Activated T-cell treated with anti-CD3 and anti-CD28 coated beads for 4 hours (primary cell): ENCODE data around the gene CYSLTR2.
"Not testable (repeated sequence)": the region's sequence is repeated elsewhere in the genome, so short reads cannot be mapped to it uniquely, and the experiment has no call there.

Source experiments
- DNase-seq: peaks from one replicate; pipeline ENCODE4 v3.0.0-alpha.2; 2020

Gene CYSLTR2

GRCh38 chr13:48646791-48647190, 6.9 kb upstream of the CYSLTR2 start:
- DNase-seq: no peak

DNA sequence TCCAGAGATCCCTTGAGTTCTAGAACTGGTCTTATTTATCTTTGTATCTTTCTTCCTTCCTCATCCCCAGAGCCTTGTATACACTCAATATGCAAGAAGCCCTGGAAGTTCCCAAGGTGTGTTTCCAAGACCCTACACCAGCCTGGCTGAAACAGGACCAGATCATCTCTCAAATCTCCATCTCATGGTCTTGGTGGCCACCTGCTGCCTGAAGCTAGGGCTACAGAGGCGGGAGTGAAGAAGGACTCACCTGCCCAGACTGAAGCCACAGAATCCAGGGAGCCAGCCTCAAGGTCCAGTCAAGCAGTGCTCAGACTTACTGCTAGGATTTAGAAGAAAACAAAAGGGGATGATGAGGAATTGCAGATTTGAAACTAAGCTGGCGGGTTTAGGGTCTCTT, 6.1 kb upstream of the CYSLTR2 start:
- no peak for DNase-seq

DNA sequence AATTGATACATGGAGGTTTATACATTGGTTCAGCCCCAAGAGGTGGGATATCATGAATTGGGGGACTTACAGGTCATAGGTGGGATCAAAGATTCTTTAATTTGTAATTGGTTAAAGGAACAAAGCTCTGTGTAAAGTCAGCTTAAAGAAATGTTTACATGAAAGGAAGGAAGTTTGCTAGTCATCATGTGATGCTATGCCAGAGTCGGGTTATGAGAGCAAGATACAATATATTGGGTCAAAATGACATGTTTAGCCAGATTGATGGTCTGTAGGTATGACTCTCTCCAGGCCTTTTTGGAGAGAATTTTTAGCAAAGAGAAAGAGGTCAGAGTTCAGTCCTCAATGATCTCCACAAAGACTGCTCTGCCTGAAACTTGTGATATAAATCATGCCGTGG, 5.3 kb upstream of the CYSLTR2 start:
- DNase-seq: no peak

DNA sequence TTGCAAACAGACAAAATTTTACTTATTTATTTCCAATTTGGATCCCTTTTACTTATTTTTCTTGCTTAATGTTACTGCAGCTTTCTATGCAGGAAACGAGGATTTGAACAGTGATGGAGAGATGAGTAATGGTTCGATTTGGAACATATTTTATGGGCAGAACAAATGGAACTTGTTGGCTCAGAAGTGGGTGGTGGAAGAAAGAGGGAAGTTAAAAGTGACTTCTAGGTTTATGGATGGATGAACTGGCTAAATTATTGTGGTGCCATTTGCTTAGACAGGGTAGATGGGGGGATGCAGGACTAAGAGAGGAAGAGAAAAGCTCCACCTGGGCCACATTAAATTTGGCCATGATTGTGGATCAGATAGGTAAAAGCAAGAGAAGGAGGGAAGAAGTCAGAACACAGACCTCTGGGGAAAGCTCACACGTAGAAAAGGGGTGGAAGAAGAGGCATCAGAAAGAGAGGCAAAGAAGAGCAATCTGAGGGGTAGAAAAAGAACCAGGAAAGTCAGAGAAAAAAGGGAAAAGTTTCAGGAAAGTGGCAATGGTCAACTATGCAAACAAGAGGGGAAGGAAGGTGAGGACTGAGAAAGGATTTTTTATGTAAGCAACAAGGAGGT, 768 bp upstream of the CYSLTR2 start:
- no peak for DNase-seq

DNA sequence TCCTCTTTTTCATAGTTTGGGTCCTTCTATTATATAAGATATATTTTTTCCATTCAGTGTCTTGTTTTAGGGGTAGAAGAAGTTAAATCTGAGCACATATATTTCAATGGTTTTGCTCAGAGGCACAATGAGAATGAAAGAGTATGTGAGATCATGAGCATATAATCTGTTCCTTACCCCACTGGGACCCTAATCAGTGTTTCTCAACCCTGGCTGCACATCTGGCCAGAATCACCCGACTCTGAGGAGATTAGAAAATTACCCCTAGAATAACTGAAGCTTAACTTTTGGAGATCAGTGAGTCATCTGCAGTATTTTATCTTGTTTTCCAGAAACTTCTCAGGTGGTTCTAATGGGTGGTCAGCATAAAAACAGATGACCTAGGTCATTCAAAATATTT, 782 bp downstream of the CYSLTR2 start:
- no peak for DNase-seq

GRCh38 chr13:48655291-48655690, 1.6 kb downstream of the CYSLTR2 start:
- DNase-seq: no peak

DNA sequence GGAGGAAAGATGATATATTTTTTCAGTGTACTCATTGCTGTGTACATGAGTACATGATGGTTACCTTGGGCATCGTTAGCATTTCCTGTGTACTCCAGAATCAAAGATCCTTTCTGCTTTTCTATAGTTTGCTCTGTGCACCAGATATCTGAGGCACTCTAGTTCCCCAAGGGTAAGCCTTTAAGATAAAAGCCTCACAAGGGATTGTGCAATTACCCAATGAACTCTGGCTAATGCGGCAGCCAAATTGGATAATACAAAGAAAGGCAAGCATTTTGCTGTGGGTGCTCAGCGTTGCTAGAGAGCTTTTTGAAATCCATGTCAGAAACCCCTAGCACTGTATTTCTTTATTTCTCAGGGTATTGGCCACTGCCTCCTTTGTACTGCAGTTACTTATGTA, 2.9 kb downstream of the CYSLTR2 start:
- no peak for DNase-seq

DNA sequence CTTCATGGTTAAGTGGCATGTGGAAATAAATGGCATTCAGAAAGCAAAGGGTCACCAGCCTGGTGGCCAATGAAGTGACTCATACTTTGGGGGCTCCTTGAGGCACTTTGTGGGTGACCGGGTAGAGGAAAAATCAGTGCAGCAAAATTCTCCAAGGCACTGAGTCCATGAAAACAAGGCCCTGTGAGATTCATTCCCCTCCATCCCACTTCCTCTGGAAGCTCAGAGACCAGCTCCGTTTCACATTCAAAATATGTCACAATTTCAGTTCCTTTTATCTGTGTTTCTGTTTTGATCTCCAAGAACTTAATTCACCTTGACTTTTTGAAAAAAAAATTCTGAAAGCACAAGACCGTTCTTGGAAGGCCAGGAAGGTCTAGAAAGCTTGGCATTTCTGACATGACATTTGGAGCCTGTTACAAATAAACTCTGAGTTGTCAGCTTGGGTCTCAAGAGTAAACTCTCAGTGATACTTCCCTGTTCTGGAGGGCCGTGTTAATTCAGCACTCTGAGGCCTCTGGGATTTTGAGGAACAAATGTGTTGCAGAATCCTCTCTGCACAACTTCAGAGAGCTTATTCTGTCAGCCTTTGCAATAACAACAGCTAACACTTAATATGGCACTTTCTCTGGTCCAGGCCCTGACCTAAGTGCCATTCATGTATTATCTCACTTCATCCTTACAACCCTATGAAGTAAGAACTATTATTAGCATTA, 6.8 kb downstream of the CYSLTR2 start:
- no peak for DNase-seq

- DNase-seq: no peak
Observed at GRCh38 chr13:48661107-48661506, 7.4 kb downstream of the CYSLTR2 start.

DNA sequence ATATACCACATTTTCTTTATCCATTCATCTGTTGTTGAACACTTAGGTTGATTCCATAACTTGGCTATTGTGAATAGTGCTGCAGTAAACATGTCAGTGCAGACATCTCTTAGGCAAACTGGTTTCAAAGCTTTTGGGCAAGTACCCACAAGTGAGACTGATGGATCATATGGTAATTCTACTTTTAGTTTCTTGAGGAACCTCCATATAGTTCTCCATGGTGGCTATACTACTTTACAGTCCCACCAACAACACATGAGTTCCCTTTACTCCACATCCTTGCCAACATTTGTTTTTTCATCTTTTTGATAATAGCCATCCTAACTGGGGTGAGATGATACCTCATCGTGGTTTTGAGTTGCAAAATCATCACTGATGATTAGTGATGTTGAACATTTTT, 8.5 kb downstream of the CYSLTR2 start:
- DNase-seq: no peak

DNA sequence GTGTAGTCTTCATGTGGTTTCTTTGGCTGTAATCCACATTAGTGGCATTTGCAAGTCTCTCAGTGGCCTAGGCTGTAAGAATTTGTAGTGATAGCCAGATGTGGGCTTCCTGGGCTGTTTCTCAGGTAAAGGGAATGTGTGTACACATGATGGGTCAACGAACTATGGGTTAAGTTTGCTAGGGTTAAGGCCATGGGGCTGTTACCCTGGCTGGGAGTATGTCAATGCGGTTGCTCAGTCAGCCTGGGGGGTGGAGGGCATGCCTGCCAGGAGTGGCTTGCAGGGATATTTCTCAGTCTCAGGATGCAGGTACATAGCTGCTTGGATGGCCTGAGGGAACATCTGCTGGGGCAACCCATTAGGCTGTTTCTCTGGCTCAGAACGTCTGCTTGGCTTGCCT, 13.4 kb downstream of the CYSLTR2 start:
- no peak for DNase-seq

DNA sequence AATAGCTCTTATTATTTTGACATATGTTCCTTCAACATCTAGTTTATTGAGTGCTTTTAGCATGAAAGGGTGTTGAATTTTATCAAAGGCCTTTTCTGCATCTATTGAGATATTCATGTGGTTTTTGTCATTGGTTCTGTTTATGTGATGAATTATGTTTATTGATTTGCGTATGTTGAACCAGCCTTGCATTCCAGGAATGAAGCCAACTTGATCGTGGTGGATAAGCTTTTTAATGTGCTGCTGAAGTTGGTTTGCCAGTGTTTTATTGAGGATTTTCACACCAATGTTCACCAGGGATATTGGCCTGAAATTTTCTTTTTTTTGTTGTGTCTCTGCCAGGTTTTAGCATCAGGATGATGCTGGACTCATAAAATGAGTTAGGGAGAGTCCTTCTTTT, 17.7 kb downstream of the CYSLTR2 start:
- DNase-seq: not testable (repeated sequence)

- no peak for DNase-seq
Observed at GRCh38 chr13:48675247-48675646, 21.5 kb downstream of the CYSLTR2 start.

DNA sequence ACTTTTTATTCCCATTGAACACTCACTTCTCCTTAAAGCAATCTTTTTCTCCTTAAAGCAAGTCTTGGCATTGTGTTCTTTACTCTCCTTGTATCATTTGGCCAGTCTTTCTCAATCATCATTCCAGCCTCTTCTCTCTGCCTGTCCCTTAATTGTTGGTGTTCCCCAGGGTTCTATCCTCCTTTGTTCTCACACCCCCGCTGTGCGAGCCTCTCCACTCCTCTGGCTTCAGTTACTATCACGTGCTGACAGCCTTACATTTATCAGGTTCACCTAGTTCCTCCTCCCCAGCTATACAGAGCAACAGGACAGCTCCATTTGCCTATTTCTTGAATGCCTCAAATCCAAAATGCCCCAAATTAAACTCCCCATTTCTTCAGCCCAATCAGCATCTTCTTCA, 24.6 kb downstream of the CYSLTR2 start:
- no peak for DNase-seq

DNA sequence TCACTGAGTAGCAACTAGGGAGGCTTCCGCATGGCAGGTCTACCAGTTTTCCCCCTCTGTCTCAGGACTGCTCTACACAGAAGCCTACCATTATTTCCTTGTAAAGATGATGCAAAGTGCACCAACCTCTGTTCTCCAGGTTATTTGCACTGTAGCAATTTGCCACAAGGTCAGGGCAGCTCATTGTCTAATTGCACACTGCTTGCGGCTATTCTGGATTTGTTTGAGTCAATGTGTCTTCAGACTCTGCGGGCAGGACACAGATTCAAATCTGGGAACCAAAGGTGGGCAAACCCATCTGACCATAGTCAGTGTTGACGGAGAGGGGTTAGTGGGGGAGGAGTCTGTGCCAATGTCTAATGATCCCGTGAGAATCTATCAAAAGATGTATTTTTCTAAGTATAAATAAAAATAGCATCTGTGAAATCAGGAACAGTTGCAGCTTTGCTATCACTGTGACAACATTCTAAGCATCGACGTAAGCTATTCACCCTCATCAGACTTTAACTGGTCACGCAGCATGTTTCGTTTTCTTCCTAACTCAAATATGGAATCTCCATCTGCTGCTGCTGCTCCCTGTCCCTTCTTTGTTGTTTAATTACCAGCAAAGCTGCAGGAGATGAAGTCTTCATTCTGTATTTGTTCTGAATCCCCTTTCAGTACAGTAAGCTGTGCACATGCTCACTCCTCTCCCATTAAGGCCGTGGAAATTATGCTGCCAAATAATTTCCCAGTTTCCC, 26.4 kb downstream of the CYSLTR2 start:
- no peak for DNase-seq

DNA sequence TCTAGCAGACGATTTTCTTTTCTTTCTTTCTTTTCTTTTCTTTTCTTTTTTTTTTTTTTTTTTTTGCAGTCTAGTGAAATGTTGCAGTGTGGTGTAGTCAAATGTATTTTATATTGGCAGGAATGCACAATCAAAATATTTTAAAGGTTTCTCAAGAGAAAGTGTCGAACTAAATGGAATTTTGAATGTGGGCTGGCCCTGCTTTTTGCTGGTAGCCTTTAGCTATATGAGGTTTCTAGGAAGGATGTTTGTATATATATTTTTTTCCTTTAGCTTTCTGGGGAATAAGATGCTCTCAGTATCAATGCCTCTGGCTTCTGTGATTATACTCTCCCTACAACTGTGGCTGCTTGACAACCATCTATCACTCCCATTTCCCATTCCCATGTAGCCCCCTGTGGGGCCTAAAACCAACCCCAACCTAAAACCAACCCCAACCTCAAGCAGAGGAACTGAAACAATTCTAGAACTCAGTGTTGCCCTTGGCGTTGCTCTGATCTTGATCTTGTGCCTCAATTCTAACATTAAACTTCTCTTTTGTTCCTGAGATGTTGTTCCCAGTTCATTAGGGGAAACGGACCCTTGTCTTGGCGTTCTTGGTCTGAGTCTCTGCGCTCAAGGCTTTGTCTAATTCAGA, 27.1 kb downstream of the CYSLTR2 start:
- DNase-seq: no peak

DNA sequence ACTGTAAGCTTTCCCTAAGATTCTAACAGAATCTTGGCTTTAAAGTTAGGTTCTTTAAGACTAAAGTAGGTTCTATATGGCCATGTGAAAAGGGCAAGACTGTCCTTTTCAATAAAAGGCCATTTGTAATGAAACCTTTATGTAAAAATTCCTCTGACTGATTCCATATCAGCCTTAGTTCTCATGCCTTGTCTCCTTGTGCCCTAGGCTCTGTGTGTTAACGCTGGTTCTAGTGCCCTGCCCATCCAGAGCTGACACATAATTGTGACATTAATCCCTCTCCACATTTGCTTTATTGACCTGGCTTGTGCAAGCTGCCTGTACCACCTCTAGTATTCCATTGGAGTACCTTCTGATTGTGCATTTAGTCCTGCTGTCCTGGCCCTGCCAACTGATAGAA, 28.2 kb downstream of the CYSLTR2 start:
- no peak for DNase-seq

GRCh38 chr13:48682436-48682835, 28.7 kb downstream of the CYSLTR2 start:
- DNase-seq: no peak

- DNase-seq: no peak
Observed at GRCh38 chr13:48686636-48687210, 33.0 kb downstream of the CYSLTR2 start.

GRCh38 chr13:48687249-48687648, 33.5 kb downstream of the CYSLTR2 start:
- DNase-seq: no peak

DNA sequence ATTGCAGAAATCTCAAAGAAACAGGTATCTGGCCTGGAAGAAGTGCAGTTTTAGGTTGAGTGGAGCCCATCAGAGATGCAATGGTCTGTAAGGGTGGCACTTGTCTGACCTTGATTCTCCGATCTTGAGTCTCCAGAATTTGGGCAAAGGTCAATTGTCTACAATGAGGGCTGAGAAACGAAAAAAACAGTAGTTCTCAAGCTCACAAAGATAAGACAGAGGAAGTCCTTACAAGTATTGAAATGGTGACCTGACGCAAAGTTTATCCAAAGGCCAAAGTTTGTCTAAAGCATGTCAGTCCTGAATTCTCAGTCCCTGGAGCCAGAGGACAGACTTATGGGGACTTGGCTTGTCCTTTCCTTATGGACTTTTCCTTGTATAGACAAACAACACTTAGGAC, 40.3 kb downstream of the CYSLTR2 start:
- no peak for DNase-seq

- DNase-seq: no peak
Observed at GRCh38 chr13:48695776-48696175, 42.0 kb downstream of the CYSLTR2 start.

GRCh38 chr13:48696676-48697075, 42.9 kb downstream of the CYSLTR2 start:
- DNase-seq: not testable (repeated sequence)
